ENCODE results near the gene LYPD1.

The LYPD1 gene

DNA sequence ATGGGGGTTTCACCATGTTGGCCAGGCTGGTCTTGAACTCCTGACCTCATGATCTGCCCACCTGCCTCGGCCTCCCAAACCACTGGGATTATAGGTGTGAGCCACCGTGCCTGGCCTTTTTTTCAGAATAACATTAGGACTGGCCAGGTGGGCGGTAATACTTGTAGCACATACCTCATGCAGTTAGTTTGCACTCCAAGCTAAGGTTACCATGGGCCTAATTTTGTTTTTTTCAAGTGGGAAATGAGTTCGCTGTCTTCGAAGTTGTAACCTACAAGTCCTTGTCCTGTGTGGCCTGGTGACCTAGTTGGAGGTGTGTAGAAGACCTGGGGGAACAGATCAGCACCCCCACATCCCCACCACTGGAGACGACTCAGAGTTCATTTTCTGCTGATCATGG is 74.8 kb downstream of the LYPD1 start:
- no peak for DNase-seq (ENCODE audit: low spot score)

All from NAMALWA (cell line).